ENCODE data around the gene ASB10. TPM values are rescaled to one million over a fixed set of nuclear protein-coding genes. Genes with fewer than 3 reads are reported as not detected.

ASB10 gene
- total RNA-seq, 1 donor from 2014 or later, result not detected

DNA sequence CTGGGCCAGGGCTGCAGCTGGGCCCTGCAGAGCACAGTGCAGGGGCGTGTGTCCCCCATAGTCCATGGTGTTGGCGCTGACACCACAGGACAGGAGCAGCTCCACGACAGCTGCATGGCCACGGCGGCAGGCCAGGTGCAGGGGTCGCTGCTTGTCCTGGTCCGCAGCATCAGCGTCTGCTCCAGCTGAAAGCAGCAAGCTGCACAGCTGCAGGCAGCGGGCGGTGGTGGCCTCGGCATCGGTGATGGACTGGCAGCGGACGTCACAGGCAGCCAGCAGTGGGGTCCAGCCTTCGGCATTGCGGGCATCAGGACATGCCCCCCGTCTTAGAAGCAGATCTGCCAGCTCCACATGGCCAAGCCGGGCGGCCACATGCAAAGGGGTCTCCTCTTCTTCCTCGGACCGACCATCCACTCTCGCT lies 6.0 kb downstream of the ASB10 start:
- Mint-ChIP-seq H3K27me3 (ENCODE audit: unreplicated experiment) (peaks cover 13% of the 10 kb centered on the region), H3K9me3 (ENCODE audit: unreplicated experiment) (no peaks in the 10 kb centered on the region), H3K4me3 (ENCODE audit: unreplicated experiment) (no peak overlapping the region), H3K36me3 (ENCODE audit: low read depth, unreplicated experiment) (no peaks in the 10 kb centered on the region), H3K4me1 (ENCODE audit: unreplicated experiment) (peaks cover 9% of the 10 kb centered on the region), H3K27ac (ENCODE audit: unreplicated experiment) (no peak overlapping the region)
- no peak for DNase-seq (ENCODE audit: low spot score)
- TF ChIP-seq CTCF (IDR thresholded peaks at IDR 0.05; ENCODE audit: unreplicated experiment), result no peak

DNA sequence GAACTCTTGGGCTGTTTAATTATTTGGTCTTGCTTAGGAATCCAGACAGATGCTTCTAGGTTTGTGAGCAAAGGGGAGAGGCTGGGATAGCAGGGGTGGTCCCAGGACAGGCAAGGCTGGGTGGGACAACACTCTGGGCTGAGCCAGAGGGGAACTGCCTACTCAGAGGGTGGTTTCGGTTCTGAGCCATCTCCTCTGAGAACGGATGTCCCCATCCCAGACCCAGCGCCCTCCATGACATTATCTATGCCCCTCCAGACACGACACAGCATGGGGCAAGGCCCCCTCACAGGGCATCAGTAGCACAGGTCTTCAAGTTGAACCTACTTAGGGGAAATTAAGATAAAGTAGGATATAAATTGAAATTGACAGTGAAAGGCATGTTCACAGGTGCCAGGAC lies 7.1 kb downstream of the ASB10 start:
- peak overlapping the region; percentile 11 for H3K27ac Mint-ChIP-seq (ENCODE audit: unreplicated experiment)
- TF ChIP-seq CTCF (IDR thresholded peaks at IDR 0.05; ENCODE audit: unreplicated experiment), result no peak
- H3K27me3 Mint-ChIP-seq (ENCODE audit: unreplicated experiment), result peaks cover 11% of the 10 kb centered on the region
- no peak overlapping the region for H3K4me3 Mint-ChIP-seq (ENCODE audit: unreplicated experiment)
- H3K9me3 Mint-ChIP-seq (ENCODE audit: unreplicated experiment), result no peaks in the 10 kb centered on the region
- peaks cover 9% of the 10 kb centered on the region for H3K4me1 Mint-ChIP-seq (ENCODE audit: unreplicated experiment)
- DNase-seq (ENCODE audit: low spot score), result no peak
- H3K36me3 Mint-ChIP-seq (ENCODE audit: low read depth, unreplicated experiment), result no peaks in the 10 kb centered on the region

- peaks cover 9% of the 10 kb centered on the region for H3K4me1 Mint-ChIP-seq (ENCODE audit: unreplicated experiment)
- H3K9me3 Mint-ChIP-seq (ENCODE audit: unreplicated experiment), result no peaks in the 10 kb centered on the region
- no peak overlapping the region for H3K4me3 Mint-ChIP-seq (ENCODE audit: unreplicated experiment)
- H3K27ac Mint-ChIP-seq (ENCODE audit: unreplicated experiment), result peak overlapping the region; percentile 11
- TF ChIP-seq CTCF (IDR thresholded peaks at IDR 0.05; ENCODE audit: unreplicated experiment), result no peak
- peaks cover 14% of the 10 kb centered on the region for H3K27me3 Mint-ChIP-seq (ENCODE audit: unreplicated experiment)
- H3K36me3 Mint-ChIP-seq (ENCODE audit: low read depth, unreplicated experiment), result no peaks in the 10 kb centered on the region
- no peak for DNase-seq (ENCODE audit: low spot score)
Observed at GRCh38 chr7:151179287-151179860, 7.7 kb downstream of the ASB10 start.

GRCh38 chr7:151178831-151179230 lies 8.2 kb downstream of the ASB10 start:
- Mint-ChIP-seq H3K36me3 (ENCODE audit: low read depth, unreplicated experiment) (no peaks in the 10 kb centered on the region), H3K4me3 (ENCODE audit: unreplicated experiment) (no peak overlapping the region), H3K27ac (ENCODE audit: unreplicated experiment) (no peak overlapping the region), H3K27me3 (ENCODE audit: unreplicated experiment) (peaks cover 14% of the 10 kb centered on the region), H3K4me1 (ENCODE audit: unreplicated experiment) (peaks cover 9% of the 10 kb centered on the region), H3K9me3 (ENCODE audit: unreplicated experiment) (no peaks in the 10 kb centered on the region)
- no peak for TF ChIP-seq CTCF (IDR thresholded peaks at IDR 0.05; ENCODE audit: unreplicated experiment)
- DNase-seq (ENCODE audit: low spot score), result no peak

DNA sequence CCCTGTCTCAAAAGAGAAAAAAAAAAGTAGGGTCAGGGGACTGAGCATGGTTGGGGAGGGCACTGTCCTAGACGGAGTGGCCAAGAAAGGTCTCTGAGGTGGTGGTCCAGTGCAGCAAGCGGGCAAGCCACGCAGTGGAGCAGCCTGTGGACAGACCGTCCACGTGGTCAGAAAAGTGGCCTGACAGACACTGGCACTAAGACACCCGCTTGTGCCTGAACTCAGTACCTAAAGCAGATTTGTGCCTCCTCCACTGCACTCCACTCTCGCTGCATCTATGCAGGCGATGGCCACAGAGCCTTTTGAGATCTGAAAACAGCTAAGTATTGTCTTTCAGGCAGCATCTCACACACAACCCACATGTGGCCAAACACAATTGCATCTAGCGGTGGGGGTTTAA lies 8.8 kb downstream of the ASB10 start:
- H3K27ac Mint-ChIP-seq (ENCODE audit: unreplicated experiment), result no peak overlapping the region
- no peak for DNase-seq (ENCODE audit: low spot score)
- no peaks in the 10 kb centered on the region for H3K9me3 Mint-ChIP-seq (ENCODE audit: unreplicated experiment)
- TF ChIP-seq CTCF (IDR thresholded peaks at IDR 0.05; ENCODE audit: unreplicated experiment), result no peak
- peaks cover 9% of the 10 kb centered on the region for H3K4me1 Mint-ChIP-seq (ENCODE audit: unreplicated experiment)
- H3K4me3 Mint-ChIP-seq (ENCODE audit: unreplicated experiment), result no peak overlapping the region
- peaks cover 5% of the 10 kb centered on the region for H3K36me3 Mint-ChIP-seq (ENCODE audit: low read depth, unreplicated experiment)
- H3K27me3 Mint-ChIP-seq (ENCODE audit: unreplicated experiment), result peaks cover 16% of the 10 kb centered on the region
